H1 (cell line): ENCODE measurements around the gene NEDD4L. TPM values are rescaled to one million over a fixed set of nuclear protein-coding genes. Genes with fewer than 3 reads are reported as not detected.

Experiments used
- CTCF ChIA-PET: fragments of 300-600 bp; sonication (Branson Sonifier 250); formaldehyde crosslinking; loops from one replicate; lab custom pipeline; 2021; ENCODE audit not compliant: partially characterized antibody; lab: Charles Lee
- POLR2A ChIA-PET: fragments of 300-600 bp; sonication (Branson Sonifier 250); formaldehyde crosslinking; loops from one replicate; lab custom pipeline; 2021; ENCODE audit warnings: inconsistent platforms; ENCODE audit not compliant: partially characterized antibody; lab: Charles Lee
- DNase-seq, 2 experiments: peaks; one replicate each; pipeline versions ENCODE4 v3.0.0 to v3.0.0-alpha.2; 2010 to 2022; ENCODE audit warnings: low spot score in 2 of 2, low read depth in 1 of 2, mixed read lengths in 1 of 2
- FAIRE-seq: peaks from 2 replicates; lab custom pipeline; 2011; peaks lifted over from hg19 to GRCh38; lab: Jason Lieb, UNC
- H2AFZ ChIP-seq: 2 replicates; pipeline ENCODE4 v1.8.1; 2012; ENCODE audit warnings: low read length, inconsistent platforms
- H2AK5ac ChIP-seq: 2 replicates; pipeline ENCODE4 v1.6.1; 2013; ENCODE audit warnings: low read depth, low read length
- H2BK120ac ChIP-seq: replicated peaks from 2 replicates; pipeline ENCODE3; 2013; ENCODE audit warnings: low read depth, low read length, inconsistent platforms
- H2BK12ac ChIP-seq: 2 replicates; pipeline ENCODE4 v1.6.1; 2013; ENCODE audit warnings: low read depth, low read length
- H2BK15ac ChIP-seq: 2 replicates; pipeline ENCODE4 v1.6.1; 2013; ENCODE audit warnings: low read length
- H2BK20ac ChIP-seq: 2 replicates; pipeline ENCODE4 v1.6.1; 2013; ENCODE audit warnings: low read length
- H2BK5ac ChIP-seq: 2 replicates; pipeline ENCODE4 v1.6.1; 2013; ENCODE audit warnings: low read depth, low read length
- H3K14ac ChIP-seq: 2 replicates; pipeline ENCODE4 v1.6.1; 2013; ENCODE audit warnings: inconsistent platforms; ENCODE audit not compliant: insufficient read length
- H3K18ac ChIP-seq: 2 replicates; pipeline ENCODE4 v1.6.1; 2013; ENCODE audit warnings: low read length; ENCODE audit errors: extremely low read depth
- H3K23ac ChIP-seq: 2 replicates; pipeline ENCODE4 v1.6.1; 2013; ENCODE audit warnings: inconsistent platforms; ENCODE audit not compliant: insufficient read length
- H3K23me2 ChIP-seq: 2 replicates; pipeline ENCODE4 v1.6.1; 2013; ENCODE audit warnings: low read depth, low read length
- H3K27ac ChIP-seq: 2 replicates; pipeline ENCODE4 v1.6.1; 2011; ENCODE audit warnings: low read depth, low read length, inconsistent platforms
- H3K27me3 ChIP-seq, 4 experiments: replicated peaks in 1 of 4; 1 replicate in 1 of 4; 2 replicates in 3 of 4; pipeline versions ENCODE4 v1.6.1 to v1.8.1; 2011 to 2013; ENCODE audit warnings: low read length in 3 of 4, mild to moderate bottlenecking in 3 of 4, inconsistent platforms in 2 of 4, mixed read lengths in 2 of 4, moderate library complexity in 1 of 4; ENCODE audit not compliant: control insufficient read depth in 3 of 4, insufficient read depth in 3 of 4; ENCODE audit errors: extremely low read depth in 1 of 4
- H3K36me3 ChIP-seq, 4 experiments: 2 replicates each; pipeline versions ENCODE4 v1.6.1 to v1.8.1; 2011 to 2013; ENCODE audit warnings: mild to moderate bottlenecking in 4 of 4, low read length in 3 of 4, moderate library complexity in 2 of 4, control low read depth in 1 of 4, inconsistent platforms in 1 of 4; ENCODE audit not compliant: insufficient read depth in 4 of 4, control insufficient read depth in 2 of 4
- H3K4ac ChIP-seq: replicated peaks from 2 replicates; pipeline ENCODE3; 2013; ENCODE audit warnings: low read length, low read depth, mixed read lengths, inconsistent platforms; ENCODE audit not compliant: insufficient read length
- H3K4me1 ChIP-seq, 4 experiments: replicated peaks in 1 of 4; 1 replicate in 1 of 4; 2 replicates in 3 of 4; pipeline versions ENCODE4 v1.6.1 to v1.8.1; 2011 to 2013; ENCODE audit warnings: low read length in 3 of 4, inconsistent platforms in 2 of 4, mixed read lengths in 1 of 4; ENCODE audit not compliant: insufficient read depth in 4 of 4, control insufficient read depth in 3 of 4
- H3K4me2 ChIP-seq, 2 experiments: 2 replicates each; pipeline versions ENCODE4 v1.6.1 to v1.8.1; 2011 to 2013; ENCODE audit warnings: low read depth in 2 of 2, low read length in 2 of 2, control low read depth in 1 of 2, inconsistent platforms in 1 of 2, mild to moderate bottlenecking in 1 of 2; ENCODE audit not compliant: insufficient read depth in 1 of 2
- H3K4me3 ChIP-seq, 4 experiments: fragments of 200-600, 300-600 bp in 1 of 4; sonication (generic), shearing (Covaris generic), sonication (Bioruptor Twin) in 1 of 4; 2 replicates each; pipeline versions ENCODE4 v1.5.1 to v1.8.1; 2011 to 2016; ENCODE audit warnings: low read length in 4 of 4, low read depth in 3 of 4, control low read depth in 2 of 4, inconsistent platforms in 2 of 4, mild to moderate bottlenecking in 2 of 4, mixed read lengths in 1 of 4, moderate library complexity in 1 of 4; ENCODE audit not compliant: insufficient read depth in 2 of 4; ENCODE audit errors: extremely low read depth in 1 of 4
- H3K56ac ChIP-seq: replicated peaks from 2 replicates; pipeline ENCODE3; 2013; ENCODE audit warnings: low read depth, mild to moderate bottlenecking, mixed read lengths, low read length, inconsistent platforms; ENCODE audit not compliant: insufficient read length
- H3K79me1 ChIP-seq: 2 replicates; pipeline ENCODE4 v1.6.1; 2013; ENCODE audit warnings: low read depth, low read length, control low read depth
- H3K79me2 ChIP-seq, 2 experiments: 2 replicates each; pipeline versions ENCODE4 v1.6.1 to v1.8.1; 2012 to 2013; ENCODE audit warnings: low read length in 2 of 2, mild to moderate bottlenecking in 2 of 2, inconsistent platforms in 1 of 2; ENCODE audit not compliant: insufficient read depth in 2 of 2, control insufficient read depth in 1 of 2
- H3K9ac ChIP-seq, 4 experiments: replicated peaks in 1 of 4; 1 replicate in 1 of 4; 2 replicates in 3 of 4; pipeline versions ENCODE4 v1.6.1 to v1.8.1; 2011 to 2013; ENCODE audit warnings: low read depth in 3 of 4, low read length in 3 of 4, control low read depth in 2 of 4, mild to moderate bottlenecking in 2 of 4, moderate library complexity in 2 of 4, inconsistent platforms in 1 of 4; ENCODE audit errors: extremely low read depth in 1 of 4
- H3K9me3 ChIP-seq, 2 experiments: 2 replicates each; pipeline versions ENCODE4 v1.6.1 to v1.8.1; 2012 to 2013; ENCODE audit warnings: mild to moderate bottlenecking in 2 of 2, moderate library complexity in 2 of 2, control low read depth in 1 of 2, inconsistent platforms in 1 of 2, low read depth in 1 of 2, low read length in 1 of 2, mixed read lengths in 1 of 2; ENCODE audit not compliant: insufficient read depth in 2 of 2
- H4K20me1 ChIP-seq, 2 experiments: replicated peaks in 1 of 2; 2 replicates each; pipeline versions ENCODE3 to v1.8.1; 2011 to 2013; ENCODE audit warnings: inconsistent platforms in 2 of 2, low read length in 2 of 2, mild to moderate bottlenecking in 1 of 2; ENCODE audit not compliant: insufficient read depth in 2 of 2, control insufficient read depth in 1 of 2
- H4K5ac ChIP-seq: 2 replicates; pipeline ENCODE4 v1.6.1; 2013; ENCODE audit warnings: low read length, low read depth, mixed read lengths, inconsistent platforms; ENCODE audit not compliant: insufficient read length
- H4K8ac ChIP-seq: 2 replicates; pipeline ENCODE4 v1.8.0; 2013; ENCODE audit warnings: mild to moderate bottlenecking, moderate library complexity, low read length, inconsistent platforms; ENCODE audit not compliant: insufficient read depth; ENCODE audit errors: extremely low read depth
- H4K91ac ChIP-seq: replicated peaks from 2 replicates; pipeline ENCODE3; 2013; ENCODE audit warnings: low read length, mixed read lengths, inconsistent platforms; ENCODE audit not compliant: insufficient read length
- ATF2 ChIP-seq: IDR thresholded peaks from 2 replicates; pipeline ENCODE4 v1.6.1; 2012; ENCODE audit warnings: low read length, inconsistent platforms
- BCL11A ChIP-seq, 2 experiments: IDR thresholded peaks; one replicate each; pipeline ENCODE4 v1.6.1; 2011; ENCODE audit warnings: low read depth in 2 of 2, low read length in 2 of 2, mild to moderate bottlenecking in 2 of 2
- CBX5 ChIP-seq: fragments of 300-800, 300-1000 bp; sonication (generic); IDR thresholded peaks from 2 replicates; pipeline ENCODE4 v1.7.1; 2016; ENCODE audit warnings: antibody characterized with exemption, low read length, low read depth
- CTCF ChIP-seq, 3 experiments: IDR thresholded peaks; 1 replicate in 2 of 3; 2 replicates in 1 of 3; pipeline versions ENCODE4 v1.5.1 to v1.6.1; 2011; ENCODE audit warnings: low read length in 3 of 3, mild to moderate bottlenecking in 3 of 3, inconsistent platforms in 2 of 3, low read depth in 1 of 3, moderate library complexity in 1 of 3; ENCODE audit not compliant: insufficient read depth in 1 of 3; ENCODE audit errors: control extremely low read depth in 1 of 3
- EZH2 ChIP-seq: fragments of 200-600 bp; sonication (generic); IDR thresholded peaks from 2 replicates; pipeline ENCODE4 v1.7.1; 2012; ENCODE audit warnings: low read depth, mild to moderate bottlenecking, moderate library complexity, low read length, inconsistent platforms; ENCODE audit not compliant: severe bottlenecking
- GABPA ChIP-seq: IDR thresholded peaks from 2 replicates; pipeline ENCODE4 v1.6.1; 2011; ENCODE audit warnings: mild to moderate bottlenecking, low read length, moderate library complexity, borderline replicate concordance; ENCODE audit not compliant: insufficient read depth
- SIRT6 ChIP-seq: IDR thresholded peaks from one replicate; pipeline ENCODE4 v1.7.1; 2012; ENCODE audit warnings: low read length, inconsistent platforms
- YY1 ChIP-seq: IDR thresholded peaks from 2 replicates; pipeline ENCODE4 v1.6.1; 2011; ENCODE audit warnings: low read depth, mild to moderate bottlenecking, low read length
- WGBS, 2 experiments: shearing (Covaris generic) in 1 of 2; methylation state at CpG; one replicate each; pipeline versions ENCODE4 v1.1.6 to v1.1.7; 2013 to 2015; ENCODE audit warnings: low lambda C conversion rate in 2 of 2, mixed read lengths in 2 of 2, inconsistent platforms in 1 of 2, low coverage in 1 of 2, missing lambda C conversion rate in 1 of 2; ENCODE audit not compliant: insufficient replicate concordance in 2 of 2, insufficient coverage in 1 of 2, insufficient read length in 1 of 2; ENCODE audit errors: extremely low coverage in 1 of 2, missing lambda C conversion rate in 1 of 2; 5-methylcytosine and 5-hydroxymethylcytosine counted together
- polyA plus RNA-seq, 7 experiments: library from polyadenylated mRNA; depleted of rRNA in 3 of 7; stranded (reverse) in 5 of 7; unstranded in 2 of 7; fragments of >200 nt in 5 of 7; fragments of 200-250 nt in 2 of 7; gene quantifications; 1 replicate in 5 of 7; 2 replicates in 1 of 7; 4 replicates in 1 of 7; pipeline versions ENCODE4 v1.2.1 to v1.2.3, GENCODE V29; 2011 to 2013; ENCODE audit warnings: missing spikeins in 2 of 7, mixed read lengths in 2 of 7
- total RNA-seq: library from RNA; stranded (reverse); fragmentation: NEBNext Ultra II Directional; extraction: Animal tissue kit (Norgen Biotek cat#: 25700); gene quantifications from 2 replicates; pipeline ENCODE4 v1.2.1, GENCODE V29; 2021

NEDD4L gene
- total and polyA plus RNA-seq, 2 of the 8 experiments (the other 6 are each of a cell fraction or from before 2014, with no cell fraction given): 37.3 to 69.8 TPM

GRCh38 chr18:58227361-58227930 lies 183.4 kb downstream of the NEDD4L start:
- Histone ChIP-seq H3K27ac (no peak overlapping the region), H3K23ac (no peak overlapping the region), H2BK5ac (no peak overlapping the region), H3K9me3 (no peaks in the 10 kb centered on the region), H2AFZ (no peak overlapping the region), H2BK15ac (no peak overlapping the region), H3K14ac (no peak overlapping the region), H4K91ac (no peak overlapping the region), H2AK5ac (no peak overlapping the region), H2BK120ac (no peak overlapping the region), H4K8ac (no peak overlapping the region), H4K5ac (no peak overlapping the region), H3K79me2 (peaks cover 3 to 92% of the 10 kb centered on the region in 2 experiments), H4K20me1 (peaks cover 0 to 9% of the 10 kb centered on the region in 2 experiments), H2BK12ac (no peak overlapping the region), H3K4me3 (no peak overlapping the region), H3K4me2 (no peak overlapping the region; a peak in 1 of 4 replicates), H3K18ac (no peak overlapping the region), H3K27me3 (no peaks in the 10 kb centered on the region), H3K56ac (no peak overlapping the region), H2BK20ac (no peak overlapping the region), H3K4ac (no peak overlapping the region), H3K9ac (no peak overlapping the region), H3K36me3 (no peaks in the 10 kb centered on the region), H3K23me2 (no peaks in the 10 kb centered on the region), H3K79me1 (peaks cover 8% of the 10 kb centered on the region; the same call in 1 of the 2 replicates), H3K4me1 (peaks cover 13 to 41% (median 36%) of the 10 kb centered on the region in 4 experiments)
- 85% methylated on average over 9 of the region's 9 CpGs; no CpG with 5 or more reads in 1 of the 2 experiments for WGBS, 2 experiments
- DNase-seq (no peak), FAIRE-seq (no peak)
- ChIA-PET POLR2A (interaction anchor here (0.6 to 1.3 kb wide), 2 partner anchors 31 to 67 kb away, joined by 3 read pairs; no protein-coding TSS in a partner anchor), CTCF (interaction anchor here (0.6 to 3.0 kb wide), 9 partner anchors 9 to 867 kb away, joined by 3 to 14 read pairs (median 4); no protein-coding TSS in a partner anchor)
- TF ChIP-seq ATF2: no peak
- TF ChIP-seq CTCF (IDR thresholded peaks at IDR 0.05; ENCODE audit: control extremely low read depth in 1 of 3, insufficient read depth in 1 of 3, low read depth in 1 of 3, low read length in 3 of 3): no peak
- TF ChIP-seq BCL11A (IDR thresholded peaks at IDR 0.05; ENCODE audit: low read depth in 2 of 2, low read length in 2 of 2): no peak
- TF ChIP-seq CBX5: no peak
- TF ChIP-seq SIRT6: no peak
- TF ChIP-seq YY1: no peak
- TF ChIP-seq GABPA: no peak
- no peak for TF ChIP-seq EZH2
